Measurements from ENCODE around the gene SMIM36.

DNA sequence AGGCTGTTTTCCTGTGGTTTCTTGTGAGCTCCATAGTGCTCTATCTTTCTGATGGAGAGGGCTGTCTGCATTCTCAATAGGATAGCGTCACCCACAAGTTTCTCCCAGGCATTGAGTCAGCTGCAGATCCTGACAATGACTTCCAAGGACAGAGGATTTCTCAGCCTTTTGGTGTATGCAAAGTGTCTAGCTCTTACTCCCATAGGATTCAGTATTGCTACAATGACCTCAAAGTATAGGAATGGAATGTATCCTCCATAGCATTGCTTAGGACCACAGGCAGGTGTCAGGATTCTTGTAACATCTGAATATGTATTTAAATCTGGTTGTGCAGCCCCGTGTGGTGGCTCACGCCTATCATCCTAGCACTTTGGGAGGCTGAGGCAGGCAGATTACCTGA lies 32.3 kb downstream of the SMIM36 start:
- no peak for TF ChIP-seq EP300 (IDR thresholded peaks at IDR 0.05)
- TF ChIP-seq, protein P1, sequence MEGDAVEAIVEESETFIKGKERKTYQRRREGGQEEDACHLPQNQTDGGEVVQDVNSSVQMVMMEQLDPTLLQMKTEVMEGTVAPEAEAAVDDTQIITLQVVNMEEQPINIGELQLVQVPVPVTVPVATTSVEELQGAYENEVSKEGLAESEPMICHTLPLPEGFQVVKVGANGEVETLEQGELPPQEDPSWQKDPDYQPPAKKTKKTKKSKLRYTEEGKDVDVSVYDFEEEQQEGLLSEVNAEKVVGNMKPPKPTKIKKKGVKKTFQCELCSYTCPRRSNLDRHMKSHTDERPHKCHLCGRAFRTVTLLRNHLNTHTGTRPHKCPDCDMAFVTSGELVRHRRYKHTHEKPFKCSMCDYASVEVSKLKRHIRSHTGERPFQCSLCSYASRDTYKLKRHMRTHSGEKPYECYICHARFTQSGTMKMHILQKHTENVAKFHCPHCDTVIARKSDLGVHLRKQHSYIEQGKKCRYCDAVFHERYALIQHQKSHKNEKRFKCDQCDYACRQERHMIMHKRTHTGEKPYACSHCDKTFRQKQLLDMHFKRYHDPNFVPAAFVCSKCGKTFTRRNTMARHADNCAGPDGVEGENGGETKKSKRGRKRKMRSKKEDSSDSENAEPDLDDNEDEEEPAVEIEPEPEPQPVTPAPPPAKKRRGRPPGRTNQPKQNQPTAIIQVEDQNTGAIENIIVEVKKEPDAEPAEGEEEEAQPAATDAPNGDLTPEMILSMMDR (IDR thresholded peaks at IDR 0.05), result no peak
- TF ChIP-seq POLR2AphosphoS5 (IDR thresholded peaks at IDR 0.05), result no peak

Measured in gastroesophageal sphincter (tissue), 3 donors.